GM21423 (cell line): Measurements from ENCODE around the gene LAMTOR4.

Experiments
- ATAC-seq: cut with Tn5 transposase; IDR thresholded peaks from one replicate; pipeline ENCODE4 v1.9.1; 2021; ENCODE audit warnings: mild to moderate bottlenecking, moderate library complexity; ENCODE audit not compliant: unreplicated experiment

LAMTOR4 gene

GRCh38 chr7:100152937-100153666 is 4.4 kb downstream of the LAMTOR4 start:
- ATAC-seq, result no peak

- no peak for ATAC-seq
Observed at GRCh38 chr7:100153708-100154535, 5.2 kb downstream of the LAMTOR4 start.

- ATAC-seq, result no peak
Observed at GRCh38 chr7:100154651-100155491, 6.2 kb downstream of the LAMTOR4 start.

- ATAC-seq, result no peak
Observed at GRCh38 chr7:100155553-100156317, 7.0 kb downstream of the LAMTOR4 start.

GRCh38 chr7:100156331-100157068 is 7.8 kb downstream of the LAMTOR4 start:
- ATAC-seq, result no peak

- no peak for ATAC-seq
Observed at GRCh38 chr7:100157069-100157333, 8.3 kb downstream of the LAMTOR4 start.

- no peak for ATAC-seq
Observed at GRCh38 chr7:100157334-100158228, 8.9 kb downstream of the LAMTOR4 start.

GRCh38 chr7:100158229-100159098 is 9.7 kb downstream of the LAMTOR4 start, which contains the start of gene TRAPPC14:
Gene TRAPPC14, minus strand, starts transcription at chr7:100158723. Its CDS starts 224 bp downstream, at chr7:100158499.
- ATAC-seq, result no peak

- ATAC-seq, result no peak
Observed at GRCh38 chr7:100159099-100159623, 10.4 kb downstream of the LAMTOR4 start.

- ATAC-seq, result no peak
Observed at GRCh38 chr7:100160067-100160466, 11.3 kb downstream of the LAMTOR4 start.

GRCh38 chr7:100163006-100163531 is 14.4 kb downstream of the LAMTOR4 start:
- ATAC-seq, result no peak

GRCh38 chr7:100163871-100164270 is 15.2 kb downstream of the LAMTOR4 start:
- ATAC-seq, result no peak

GRCh38 chr7:100166317-100166940 is 17.7 kb downstream of the LAMTOR4 start:
- ATAC-seq, result no peak

- ATAC-seq, result no peak
Observed at GRCh38 chr7:100166970-100167911, 18.5 kb downstream of the LAMTOR4 start.

GRCh38 chr7:100167912-100168323 is 19.2 kb downstream of the LAMTOR4 start:
- ATAC-seq, result no peak
